GM19455 (cell line): Measurements from ENCODE around the gene TLE3.
A peak's percentile ranks its signal among the peaks of the same experiment; 100 is the strongest.

Experiments used
- ATAC-seq: cut with Tn5 transposase; IDR thresholded peaks from one replicate; pipeline ENCODE4 v1.9.1; 2021; ENCODE audit not compliant: unreplicated experiment

Gene TLE3

GRCh38 chr15:70050441-70050840 lies 47.3 kb downstream of the TLE3 start:
- ATAC-seq = no peak

GRCh38 chr15:70049701-70050301 lies 47.9 kb downstream of the TLE3 start:
- no peak for ATAC-seq

GRCh38 chr15:70048578-70049514 lies 48.9 kb downstream of the TLE3 start:
- ATAC-seq = no peak

- ATAC-seq = no peak
Measured at GRCh38 chr15:70048198-70048565, 49.5 kb downstream of the TLE3 start.

GRCh38 chr15:70047386-70048197 lies 50.1 kb downstream of the TLE3 start:
- no peak for ATAC-seq

- no peak for ATAC-seq
Measured at GRCh38 chr15:70046679-70047369, 50.9 kb downstream of the TLE3 start.

GRCh38 chr15:70045045-70045444 lies 52.7 kb downstream of the TLE3 start:
- no peak for ATAC-seq

- ATAC-seq = no peak
Measured at GRCh38 chr15:70044168-70044567, 53.5 kb downstream of the TLE3 start.

- ATAC-seq = no peak
Measured at GRCh38 chr15:70043590-70043989, 54.1 kb downstream of the TLE3 start.

- no peak for ATAC-seq
Measured at GRCh38 chr15:70042553-70043214, 55.0 kb downstream of the TLE3 start.

- ATAC-seq = no peak
Measured at GRCh38 chr15:70039917-70040316, 57.8 kb downstream of the TLE3 start.

GRCh38 chr15:70038730-70039392 lies 58.9 kb downstream of the TLE3 start:
- no peak for ATAC-seq

- no peak for ATAC-seq
Measured at GRCh38 chr15:70037292-70037640, 60.5 kb downstream of the TLE3 start.

- peak; percentile 77 for ATAC-seq
Measured at GRCh38 chr15:70036585-70037291, 61.0 kb downstream of the TLE3 start.

GRCh38 chr15:70035719-70036077 lies 62.0 kb downstream of the TLE3 start:
- ATAC-seq = no peak

GRCh38 chr15:70035051-70035718 lies 62.5 kb downstream of the TLE3 start:
- no peak for ATAC-seq

GRCh38 chr15:70034596-70034995 lies 63.1 kb downstream of the TLE3 start:
- no peak for ATAC-seq

GRCh38 chr15:70034141-70034540 lies 63.6 kb downstream of the TLE3 start:
- no peak for ATAC-seq
